HG02759 (cell line): ENCODE results near the gene ANGEL2.
"Not testable (repeated sequence)": the region's sequence is repeated elsewhere in the genome, so short reads cannot be mapped to it uniquely, and the experiment has no call there.

ENCODE experiments used
- ATAC-seq: cut with Tn5 transposase; IDR thresholded peaks from one replicate; pipeline ENCODE4 v1.9.1; 2021; ENCODE audit warnings: mild to moderate bottlenecking, moderate library complexity; ENCODE audit not compliant: unreplicated experiment

Gene ANGEL2

GRCh38 chr1:213019450-213019849, 3.8 kb upstream of the ANGEL2 start:
- no peak for ATAC-seq

GRCh38 chr1:213017447-213018273, 2.0 kb upstream of the ANGEL2 start:
- ATAC-seq = no peak

GRCh38 chr1:213014642-213015041, 1.0 kb downstream of the ANGEL2 start:
- no peak for ATAC-seq

GRCh38 chr1:213008564-213008963, 7.1 kb downstream of the ANGEL2 start:
- ATAC-seq = peak; percentile 78

GRCh38 chr1:213003256-213003655, 12.4 kb downstream of the ANGEL2 start:
- peak; percentile 86 for ATAC-seq

GRCh38 chr1:212994926-212995325, 20.7 kb downstream of the ANGEL2 start:
- ATAC-seq = no peak

- ATAC-seq = not testable (repeated sequence)
These were observed 21.7 kb downstream of the ANGEL2 start for GRCh38 chr1:212993960-212994359.

- no peak for ATAC-seq
These were observed 25.4 kb downstream of the ANGEL2 start for GRCh38 chr1:212990276-212990675.

- ATAC-seq = no peak
These were observed 27.9 kb downstream of the ANGEL2 start for GRCh38 chr1:212987702-212988322.

GRCh38 chr1:212986551-212986950, 29.1 kb downstream of the ANGEL2 start:
- ATAC-seq = no peak

GRCh38 chr1:212984522-212985291, 31.0 kb downstream of the ANGEL2 start:
- no peak for ATAC-seq

GRCh38 chr1:212983482-212983881, 32.2 kb downstream of the ANGEL2 start:
- no peak for ATAC-seq

GRCh38 chr1:212982430-212983152, 33.1 kb downstream of the ANGEL2 start:
- no peak for ATAC-seq

- ATAC-seq = peak; percentile 70
These were observed 33.9 kb downstream of the ANGEL2 start for GRCh38 chr1:212981571-212982328.

- ATAC-seq = no peak
These were observed 34.6 kb downstream of the ANGEL2 start for GRCh38 chr1:212981025-212981495.

- ATAC-seq = no peak
These were observed 35.4 kb downstream of the ANGEL2 start for GRCh38 chr1:212980123-212980785.

GRCh38 chr1:212979340-212980122, 36.1 kb downstream of the ANGEL2 start:
- peak; percentile 69 for ATAC-seq

GRCh38 chr1:212977781-212978645, 37.7 kb downstream of the ANGEL2 start:
- ATAC-seq = peak; percentile 40
